Neuron (in vitro differentiated cells): ENCODE data around the gene OR10A3.
"Not testable (repeated sequence)": the region's sequence is repeated elsewhere in the genome, so short reads cannot be mapped to it uniquely, and the experiment has no call there.

ENCODE experiments used
- H2AFZ ChIP-seq: one replicate; pipeline ENCODE4 v1.6.1; 2013; ENCODE audit warnings: low read depth, mild to moderate bottlenecking, inconsistent platforms, low read length, moderate library complexity
- H3K27me3 ChIP-seq: one replicate; pipeline ENCODE4 v1.6.1; 2013; ENCODE audit warnings: low read length; ENCODE audit not compliant: insufficient read depth
- H3K36me3 ChIP-seq: one replicate; pipeline ENCODE4 v1.6.1; 2013; ENCODE audit warnings: low read length; ENCODE audit not compliant: insufficient read depth
- H3K4me1 ChIP-seq: one replicate; pipeline ENCODE4 v1.6.1; 2013; ENCODE audit warnings: low read length; ENCODE audit not compliant: insufficient read depth
- H3K4me3 ChIP-seq: 2 replicates; pipeline ENCODE4 v1.5.1; 2013; ENCODE audit warnings: mild to moderate bottlenecking, low read length, moderate library complexity
- H3K9me3 ChIP-seq: one replicate; pipeline ENCODE4 v1.6.1; 2013; ENCODE audit warnings: low read length

Gene OR10A3, protein sequence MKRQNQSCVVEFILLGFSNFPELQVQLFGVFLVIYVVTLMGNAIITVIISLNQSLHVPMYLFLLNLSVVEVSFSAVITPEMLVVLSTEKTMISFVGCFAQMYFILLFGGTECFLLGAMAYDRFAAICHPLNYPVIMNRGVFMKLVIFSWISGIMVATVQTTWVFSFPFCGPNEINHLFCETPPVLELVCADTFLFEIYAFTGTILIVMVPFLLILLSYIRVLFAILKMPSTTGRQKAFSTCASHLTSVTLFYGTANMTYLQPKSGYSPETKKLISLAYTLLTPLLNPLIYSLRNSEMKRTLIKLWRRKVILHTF

DNA sequence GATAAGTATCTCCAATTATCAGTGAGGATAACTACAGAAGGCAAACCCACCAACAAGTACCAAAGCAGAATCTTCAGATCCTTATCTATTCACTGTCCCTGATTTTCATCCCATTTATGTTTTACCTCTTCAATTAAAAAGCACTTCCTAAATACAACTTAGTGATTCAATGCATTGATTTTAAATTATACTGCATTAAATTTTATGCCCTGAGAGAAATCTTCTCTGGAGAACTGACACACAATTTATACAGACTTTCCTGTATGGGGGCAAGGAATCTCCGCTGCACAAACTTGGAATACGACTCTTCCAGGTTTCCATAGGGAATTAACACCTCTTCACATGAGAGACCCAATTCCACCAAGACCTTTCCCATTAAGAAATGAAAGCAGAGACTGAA is at the start of gene OR10A3:
Gene OR10A3, minus strand, starts transcription at position 101 of the 400 bp plus-strand sequence. CDS start 2,188 bp downstream, outside the sequence.
- H3K4me1 ChIP-seq: no peaks in the 10 kb centered on the region
- H3K27me3 ChIP-seq: peaks cover 10% of the 10 kb centered on the region
- no peak within 1 kb of the TSS for H2AFZ ChIP-seq
- H3K36me3 ChIP-seq: no peaks in the 10 kb centered on the region
- no peak within 1 kb of the TSS for H3K4me3 ChIP-seq
- H3K9me3 ChIP-seq: peaks cover 2% of the 10 kb centered on the region

DNA sequence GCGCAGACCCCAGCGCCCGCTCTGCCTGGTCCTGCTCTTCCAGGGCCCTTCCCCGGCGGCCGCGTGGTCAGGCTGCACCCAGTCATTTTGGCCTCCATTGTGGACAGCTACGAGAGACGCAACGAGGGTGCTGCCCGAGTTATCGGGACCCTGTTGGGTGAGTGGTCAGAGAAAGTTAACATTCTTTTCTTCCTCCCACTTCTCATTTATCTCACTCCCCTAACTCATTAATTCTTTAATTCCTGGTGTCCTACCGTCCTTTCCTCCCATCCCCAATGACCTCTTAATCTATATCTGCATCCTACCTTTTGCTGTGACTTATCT is 46.0 kb upstream of the OR10A3 start:
- not testable (repeated sequence) for H3K27me3 ChIP-seq, H3K9me3 ChIP-seq, H2AFZ ChIP-seq
- peaks cover 30% of the 10 kb centered on the region for H3K36me3 ChIP-seq
- H3K4me1 ChIP-seq: peaks cover 17% of the 10 kb centered on the region
- H3K4me3 ChIP-seq: peak overlapping the region; percentile 97

DNA sequence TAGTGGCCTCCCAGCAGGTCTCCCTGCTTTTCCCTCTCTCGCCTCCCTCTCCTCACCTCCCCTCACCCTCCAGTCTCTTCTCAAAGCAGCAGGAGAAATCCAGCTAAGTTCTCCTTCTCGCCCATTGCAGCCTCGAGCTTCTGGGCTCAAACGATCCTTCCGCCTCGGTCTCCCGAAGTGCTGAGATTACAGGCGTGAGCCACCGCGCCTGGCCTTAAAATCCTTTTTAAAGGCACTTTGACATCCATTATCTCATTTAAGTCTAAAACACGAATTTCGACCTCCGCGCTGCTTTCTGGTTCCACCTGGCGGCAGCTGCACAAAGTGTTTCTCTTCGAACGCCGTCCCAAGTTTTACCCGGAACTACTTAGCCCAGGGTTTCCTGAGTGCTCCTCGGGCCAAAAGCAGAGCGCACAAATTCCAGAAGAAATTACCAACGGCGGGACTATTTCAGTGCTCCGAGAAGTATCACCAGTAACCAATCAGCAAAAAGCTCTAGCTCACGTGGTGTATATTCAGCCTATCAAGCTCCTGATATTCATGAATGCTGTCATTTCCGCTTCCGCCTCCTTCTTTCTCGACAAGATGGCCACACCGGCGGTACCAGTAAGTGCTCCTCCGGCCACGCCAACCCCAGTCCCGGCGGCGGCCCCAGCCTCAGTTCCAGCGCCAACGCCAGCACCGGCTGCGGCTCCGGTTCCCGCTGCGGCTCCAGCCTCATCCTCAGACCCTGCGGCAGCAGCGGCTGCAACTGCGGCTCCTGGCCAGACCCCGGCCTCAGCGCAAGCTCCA is 45.5 kb upstream of the OR10A3 start, which contains the start of gene EIF3F:
Gene EIF3F, plus strand, starts transcription at position 570 of the 792 bp plus-strand sequence. Its CDS starts 16 bp downstream, at position 586.
- Histone ChIP-seq H3K4me1 (peaks cover 17% of the 10 kb centered on the region), H3K27me3 (no peaks in the 10 kb centered on the region), H3K36me3 (peaks cover 25% of the 10 kb centered on the region), H3K4me3 (peak within 1 kb of the TSS; percentile 97), H2AFZ (peak within 1 kb of the TSS; percentile 85), H3K9me3 (no peaks in the 10 kb centered on the region)

DNA sequence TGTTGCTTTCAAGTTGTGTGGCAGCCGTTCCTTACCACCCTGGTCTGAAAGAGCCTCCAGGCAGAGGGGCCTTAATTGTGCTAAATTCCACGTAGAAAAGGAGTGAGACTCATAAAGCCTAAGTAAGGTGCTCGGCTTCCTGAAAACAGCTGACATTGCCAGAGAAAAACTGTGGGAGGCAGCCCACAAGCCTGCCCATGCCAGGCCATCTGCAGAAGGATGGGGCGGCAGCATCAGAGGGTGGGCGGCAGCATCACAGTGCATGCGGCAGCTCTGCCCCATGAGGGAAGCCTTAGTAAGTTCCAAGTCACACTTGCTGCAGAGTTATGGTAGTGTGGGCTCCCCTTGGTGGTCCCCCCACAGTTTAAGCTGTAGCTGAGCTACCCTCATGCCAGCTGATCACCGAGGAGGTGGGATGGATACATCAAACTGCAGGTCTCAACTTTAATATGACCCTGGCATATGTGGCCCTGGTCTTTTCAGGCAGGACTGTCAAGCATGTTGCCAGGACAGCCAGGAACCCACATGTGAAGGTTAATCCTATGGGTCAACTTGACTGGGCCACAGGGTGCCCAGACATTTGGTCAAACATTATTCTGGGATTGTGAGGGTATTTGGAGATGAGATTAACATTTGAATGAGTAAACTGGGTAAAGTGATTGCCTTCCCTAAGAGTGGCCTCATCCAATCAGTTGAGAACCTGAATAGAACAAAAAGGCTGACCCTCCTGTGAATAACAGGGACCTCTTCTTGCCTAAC is 42.5 kb upstream of the OR10A3 start:
- Histone ChIP-seq H3K36me3 (peaks cover 5% of the 10 kb centered on the region), H3K4me3 (no peak overlapping the region), H3K27me3 (no peaks in the 10 kb centered on the region), H3K9me3 (no peaks in the 10 kb centered on the region), H2AFZ (no peak overlapping the region), H3K4me1 (peaks cover 17% of the 10 kb centered on the region)

DNA sequence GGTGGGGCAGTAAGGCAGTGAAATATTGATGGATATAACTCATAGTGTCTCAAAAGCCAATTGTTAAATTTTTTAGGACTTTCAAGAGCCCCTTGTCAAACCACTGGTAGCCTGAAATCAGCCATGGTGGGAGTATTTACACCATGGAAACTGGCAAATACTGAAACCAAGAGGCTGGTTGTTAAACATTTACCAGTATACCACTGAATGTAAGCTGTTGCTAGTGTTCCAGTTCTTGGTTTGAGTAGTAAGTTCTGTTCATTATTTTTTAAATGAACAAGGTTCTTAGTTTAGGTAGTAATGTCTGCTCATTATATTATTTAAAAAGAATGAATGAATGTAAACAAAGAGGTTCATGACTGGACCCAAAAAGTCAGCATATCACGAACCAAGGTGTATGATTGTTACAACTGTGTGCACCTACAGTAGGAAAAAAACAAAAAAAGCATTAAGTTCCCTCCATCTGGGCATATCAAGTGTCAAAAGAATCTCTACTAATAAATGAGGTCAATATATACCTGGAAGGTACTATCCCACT is 41.1 kb upstream of the OR10A3 start:
- Histone ChIP-seq H3K36me3 (no peaks in the 10 kb centered on the region), H3K4me1 (peaks cover 3% of the 10 kb centered on the region), H3K9me3 (no peaks in the 10 kb centered on the region), H3K4me3 (no peak overlapping the region), H2AFZ (no peak overlapping the region), H3K27me3 (no peaks in the 10 kb centered on the region)

DNA sequence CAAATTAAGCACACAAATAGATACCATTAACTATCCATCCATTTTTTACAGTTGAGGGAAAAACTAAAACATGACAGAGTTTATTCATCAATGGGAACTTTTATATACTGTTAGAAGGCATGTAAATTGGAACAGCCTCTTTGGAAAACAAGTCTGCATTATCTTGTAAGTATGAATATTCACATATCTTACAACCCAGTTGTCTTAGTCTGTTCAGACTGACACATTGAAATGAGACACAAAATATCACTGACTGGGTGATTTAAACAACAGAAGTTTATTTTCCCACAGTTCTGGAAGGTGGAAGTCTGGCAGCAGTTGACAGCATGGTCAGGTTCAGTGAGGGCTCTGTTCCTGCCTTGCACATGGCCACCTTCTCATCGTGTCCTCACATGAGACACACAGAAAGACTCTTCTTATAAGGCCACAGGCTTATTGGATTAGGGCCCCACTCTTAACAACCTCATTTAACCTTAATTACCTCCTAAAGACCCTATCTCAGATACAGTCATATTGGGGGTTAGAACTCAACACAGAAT is 40.2 kb upstream of the OR10A3 start:
- H3K4me1 ChIP-seq: peaks cover 3% of the 10 kb centered on the region
- no peak overlapping the region for H2AFZ ChIP-seq
- no peaks in the 10 kb centered on the region for H3K36me3 ChIP-seq
- H3K4me3 ChIP-seq: no peak overlapping the region
- H3K27me3 ChIP-seq: no peaks in the 10 kb centered on the region
- H3K9me3 ChIP-seq: no peaks in the 10 kb centered on the region

DNA sequence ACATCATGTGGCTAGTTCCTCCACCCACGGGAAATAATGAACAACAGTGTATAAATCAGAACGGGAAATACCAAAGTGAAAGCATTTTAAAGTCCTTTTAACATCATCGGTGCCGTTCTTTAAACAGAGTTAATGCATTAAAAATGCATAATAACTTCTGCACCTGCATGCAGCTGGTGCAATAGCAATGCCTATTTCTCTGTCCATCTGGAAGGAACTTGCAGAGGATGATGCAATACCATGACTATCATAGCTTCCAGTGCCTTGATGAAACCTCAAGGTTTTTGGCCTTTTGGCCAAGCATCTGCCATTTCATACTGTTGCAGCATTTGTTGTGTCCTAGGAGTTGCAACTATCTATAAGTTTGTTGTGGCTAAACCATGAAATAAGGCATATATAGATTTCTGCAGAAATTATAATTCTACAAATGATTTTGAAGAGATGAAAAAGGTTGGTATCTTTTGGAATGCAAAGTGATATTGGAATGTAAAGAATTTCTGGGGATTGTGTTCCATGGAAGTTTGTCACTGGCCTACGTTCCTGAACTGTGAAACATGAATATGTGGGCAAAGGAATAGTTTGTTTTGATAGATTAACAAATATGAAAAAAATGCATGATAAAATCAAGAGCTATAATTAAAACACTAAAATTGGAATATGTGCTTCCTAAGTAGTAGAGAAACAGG is 35.9 kb upstream of the OR10A3 start:
- H3K27me3 ChIP-seq: no peaks in the 10 kb centered on the region
- no peaks in the 10 kb centered on the region for H3K4me1 ChIP-seq
- no peak overlapping the region for H2AFZ ChIP-seq
- no peak overlapping the region for H3K4me3 ChIP-seq
- no peaks in the 10 kb centered on the region for H3K9me3 ChIP-seq
- no peaks in the 10 kb centered on the region for H3K36me3 ChIP-seq

DNA sequence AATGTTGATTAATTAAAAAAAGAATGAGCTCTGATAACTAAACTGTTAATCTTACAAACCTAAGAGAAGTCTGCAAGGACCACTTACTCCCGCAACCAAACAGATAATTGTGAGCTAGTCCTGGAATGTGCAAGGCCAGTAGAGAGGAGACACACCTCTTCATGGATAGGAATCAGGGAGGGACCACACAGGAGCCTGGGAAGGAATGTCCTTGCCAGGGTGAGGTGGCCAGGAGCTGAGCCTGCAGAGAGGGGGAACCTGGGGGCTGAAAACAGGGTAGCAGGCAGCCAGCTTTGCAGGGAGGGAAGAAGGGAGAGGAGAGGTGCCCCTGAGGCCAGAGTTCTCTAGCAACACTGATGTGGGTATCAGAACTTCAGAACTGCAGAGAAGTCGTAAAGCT is 33.2 kb upstream of the OR10A3 start:
- Histone ChIP-seq H2AFZ (no peak overlapping the region), H3K27me3 (no peaks in the 10 kb centered on the region), H3K9me3 (no peaks in the 10 kb centered on the region), H3K36me3 (no peaks in the 10 kb centered on the region), H3K4me1 (no peaks in the 10 kb centered on the region), H3K4me3 (no peak overlapping the region)

DNA sequence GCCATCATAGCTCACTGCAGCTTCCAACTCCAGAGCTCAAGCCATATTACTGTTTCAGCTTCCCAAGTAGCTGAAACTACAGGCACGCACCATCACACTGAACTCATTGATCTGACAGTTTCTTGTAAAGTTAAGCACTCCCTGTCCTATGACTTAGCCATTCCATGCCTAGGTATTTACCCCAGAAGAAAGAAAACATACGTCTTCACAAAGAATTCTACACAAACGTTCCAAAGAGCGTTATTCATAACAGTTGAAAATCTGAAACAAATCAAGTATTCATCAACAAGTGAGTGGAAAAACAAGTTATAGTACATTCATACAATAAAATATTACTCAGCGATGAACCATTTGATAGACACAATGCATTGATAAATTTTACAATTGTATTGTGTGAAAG is 31.5 kb upstream of the OR10A3 start:
- no peaks in the 10 kb centered on the region for H3K27me3 ChIP-seq
- H3K4me1 ChIP-seq: no peaks in the 10 kb centered on the region
- no peaks in the 10 kb centered on the region for H3K36me3 ChIP-seq
- no peak overlapping the region for H2AFZ ChIP-seq
- no peaks in the 10 kb centered on the region for H3K9me3 ChIP-seq
- H3K4me3 ChIP-seq: no peak overlapping the region

DNA sequence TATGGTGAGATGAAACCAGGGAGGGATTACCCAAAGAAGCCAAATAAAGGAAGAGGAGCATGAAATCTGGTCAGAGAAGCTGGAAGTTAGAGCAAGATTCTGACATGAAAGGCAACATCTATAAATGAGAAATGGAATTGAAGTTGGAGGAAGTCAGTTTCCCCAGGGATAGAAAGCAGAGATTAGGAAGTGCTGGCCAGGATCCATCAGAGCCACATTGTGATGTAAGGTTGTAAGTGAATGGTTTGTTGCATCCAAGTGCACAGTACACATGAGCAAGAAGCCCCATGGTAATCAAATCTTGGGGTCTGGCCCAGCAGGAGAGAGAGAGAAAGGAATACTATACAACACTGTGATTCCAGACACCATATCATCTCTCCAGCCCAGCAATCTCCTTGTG is 30.3 kb upstream of the OR10A3 start:
- Histone ChIP-seq H3K27me3 (peaks cover 4% of the 10 kb centered on the region), H3K36me3 (no peaks in the 10 kb centered on the region), H2AFZ (no peak overlapping the region), H3K9me3 (no peaks in the 10 kb centered on the region), H3K4me3 (no peak overlapping the region), H3K4me1 (no peaks in the 10 kb centered on the region)

DNA sequence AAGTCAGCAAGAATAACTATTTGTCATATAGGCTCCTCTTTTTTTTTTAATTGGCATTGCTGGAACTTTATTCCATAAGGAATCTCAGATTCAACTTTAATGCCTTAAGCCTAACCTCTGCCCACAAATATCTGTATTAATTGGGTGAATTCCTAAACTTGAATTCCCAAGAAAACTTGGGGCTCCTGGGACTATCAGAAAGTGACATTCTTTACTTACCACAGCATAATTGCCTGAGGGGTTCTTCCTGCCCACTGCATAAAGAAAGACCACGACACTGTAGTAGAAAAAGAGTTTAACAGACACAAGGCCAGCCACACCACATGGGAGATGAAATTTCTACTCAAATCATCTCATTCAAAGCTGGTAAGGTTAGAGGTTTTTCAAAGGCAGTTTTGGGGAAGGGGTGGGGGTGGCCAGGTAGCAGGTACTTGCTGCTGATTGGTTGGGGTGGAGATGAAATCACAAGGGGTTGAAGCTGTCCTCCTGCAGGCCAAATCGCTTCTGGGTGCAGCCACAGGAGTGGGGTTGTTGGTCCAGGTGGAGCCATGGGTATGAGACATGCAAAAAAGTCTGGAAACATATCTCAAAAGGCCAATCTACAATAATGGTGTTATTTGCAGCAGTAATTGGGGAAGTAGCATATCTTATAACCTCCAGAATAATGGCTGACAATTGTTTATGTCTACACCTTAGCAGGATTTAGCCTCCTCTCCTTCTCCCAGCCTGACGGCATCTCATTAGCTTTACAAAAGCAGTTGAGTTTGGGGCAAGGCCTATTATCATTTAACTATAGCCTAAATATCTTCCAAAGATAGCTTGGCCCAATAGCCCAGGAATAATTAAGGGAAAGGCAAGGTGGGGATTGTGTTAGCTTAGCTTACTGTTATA is 28.5 kb upstream of the OR10A3 start:
- peaks cover 12% of the 10 kb centered on the region for H3K27me3 ChIP-seq

DNA sequence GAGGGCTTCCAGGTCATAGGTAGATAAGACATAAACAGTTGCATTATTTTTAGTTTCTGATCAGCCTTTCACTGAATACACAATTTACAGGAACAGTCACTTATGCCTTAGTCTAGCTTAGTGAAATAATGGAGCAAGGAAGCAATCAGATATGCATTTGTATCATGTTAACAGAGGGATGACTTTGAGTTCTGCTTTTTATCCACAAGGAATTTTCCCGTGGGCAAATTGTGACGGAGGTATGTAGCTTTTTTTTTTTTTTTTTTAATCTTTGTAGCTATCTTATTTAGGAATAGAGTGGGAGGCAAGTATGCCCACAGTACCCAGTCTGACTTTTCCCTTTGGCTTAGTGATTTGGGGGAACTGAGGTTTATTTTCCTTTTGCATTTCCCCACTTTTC is 27.2 kb upstream of the OR10A3 start:
- Histone ChIP-seq H3K9me3 (no peaks in the 10 kb centered on the region), H3K4me1 (no peaks in the 10 kb centered on the region), H2AFZ (no peak overlapping the region), H3K36me3 (no peaks in the 10 kb centered on the region), H3K27me3 (peaks cover 13% of the 10 kb centered on the region), H3K4me3 (no peak overlapping the region)

More for the DNA sequence above, 28.5 kb upstream of the OR10A3 start:
- Histone ChIP-seq H3K36me3 (no peaks in the 10 kb centered on the region), H3K4me1 (no peaks in the 10 kb centered on the region), H2AFZ (no peak overlapping the region), H3K9me3 (no peaks in the 10 kb centered on the region), H3K4me3 (no peak overlapping the region)
